GM18868 (cell line): Measurements from ENCODE around the gene ARHGEF33.

Experiments used
- ATAC-seq: cut with Tn5 transposase; IDR thresholded peaks from one replicate; pipeline ENCODE4 v1.9.1; 2021; ENCODE audit warnings: mild to moderate bottlenecking, moderate library complexity; ENCODE audit not compliant: unreplicated experiment

Gene ARHGEF33

DNA sequence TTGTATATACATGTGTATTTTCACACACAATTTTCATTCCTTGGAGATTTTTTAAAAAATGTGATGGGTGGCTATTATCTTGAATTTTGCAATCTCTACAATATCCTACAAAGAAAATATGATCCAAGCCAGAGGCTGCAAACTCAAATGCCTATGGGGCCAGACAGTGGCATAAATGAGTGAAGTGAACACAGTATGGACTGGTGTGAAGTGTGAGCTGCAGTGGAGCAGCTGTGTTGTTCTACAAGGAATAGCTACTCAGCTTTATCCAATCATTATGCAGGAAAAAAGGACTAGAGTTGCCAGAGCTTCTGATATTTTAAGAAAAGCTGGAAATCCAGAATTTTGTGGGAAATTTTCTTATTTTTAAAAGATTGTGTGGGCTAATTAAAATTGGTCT, 62.1 kb downstream of the ARHGEF33 start:
- no peak for ATAC-seq

DNA sequence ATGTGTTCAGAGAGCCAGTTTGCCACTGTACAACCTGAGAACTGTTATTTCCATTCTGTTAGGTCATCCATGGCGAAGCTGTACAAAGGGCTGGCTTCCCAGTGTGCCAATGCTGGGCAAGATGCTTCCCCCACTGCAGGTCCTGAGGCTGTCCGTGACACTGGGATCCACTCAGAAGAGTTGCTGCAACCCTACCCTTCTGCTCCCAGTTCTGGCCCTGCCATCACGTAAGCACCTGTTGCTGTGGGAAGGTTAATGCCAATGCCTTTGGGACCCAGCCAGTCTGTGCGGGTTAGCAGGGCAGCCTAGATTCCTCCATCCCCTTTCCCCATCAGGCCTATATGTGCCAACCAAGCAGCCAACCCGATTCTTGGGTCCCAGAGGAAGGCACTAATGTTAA, 68.3 kb downstream of the ARHGEF33 start:
- no peak for ATAC-seq

DNA sequence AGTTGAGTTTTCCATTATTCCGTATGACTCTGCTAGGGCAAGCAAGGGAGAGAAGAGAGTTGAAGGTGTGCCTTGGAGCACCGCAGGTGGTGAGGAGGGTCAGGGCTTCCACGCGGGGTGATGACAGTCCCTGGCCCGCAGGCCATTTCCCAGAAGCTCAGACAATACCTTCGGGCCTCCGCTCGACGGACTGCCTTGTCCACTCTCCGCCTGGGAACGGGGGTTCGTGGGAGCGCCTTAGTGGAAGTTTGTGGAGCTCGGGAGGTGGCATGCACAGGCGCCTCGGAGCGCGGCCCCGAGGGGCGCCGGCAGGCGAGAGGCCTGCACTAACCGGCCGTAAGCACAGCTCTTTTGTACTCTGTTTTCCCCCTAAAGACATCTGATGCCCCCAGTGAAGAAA, 69.8 kb downstream of the ARHGEF33 start:
- ATAC-seq, result no peak

DNA sequence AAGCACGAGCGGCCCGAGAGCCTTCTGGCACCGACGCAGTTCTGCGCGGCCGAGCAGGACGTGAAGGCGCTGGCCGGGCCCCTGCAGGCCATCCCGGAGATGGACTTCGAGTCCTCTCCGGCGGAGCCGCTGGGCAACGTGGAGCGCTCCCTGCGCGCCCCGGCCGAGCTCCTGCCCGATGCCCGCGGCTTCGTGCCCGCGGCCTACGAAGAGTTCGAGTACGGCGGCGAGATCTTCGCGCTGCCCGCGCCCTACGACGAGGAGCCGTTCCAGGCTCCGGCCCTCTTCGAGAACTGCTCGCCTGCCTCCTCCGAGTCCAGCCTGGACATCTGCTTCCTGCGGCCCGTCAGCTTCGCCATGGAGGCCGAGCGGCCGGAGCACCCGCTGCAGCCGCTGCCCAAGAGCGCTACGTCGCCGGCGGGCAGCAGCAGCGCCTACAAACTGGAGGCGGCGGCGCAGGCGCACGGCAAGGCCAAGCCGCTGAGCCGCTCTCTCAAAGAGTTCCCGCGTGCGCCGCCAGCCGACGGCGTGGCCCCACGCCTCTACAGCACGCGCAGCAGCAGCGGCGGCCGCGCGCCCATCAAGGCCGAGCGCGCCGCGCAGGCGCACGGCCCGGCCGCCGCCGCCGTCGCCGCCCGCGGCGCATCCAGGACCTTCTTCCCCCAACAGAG, 70.4 kb downstream of the ARHGEF33 start:
- ATAC-seq, result peak; percentile 84

DNA sequence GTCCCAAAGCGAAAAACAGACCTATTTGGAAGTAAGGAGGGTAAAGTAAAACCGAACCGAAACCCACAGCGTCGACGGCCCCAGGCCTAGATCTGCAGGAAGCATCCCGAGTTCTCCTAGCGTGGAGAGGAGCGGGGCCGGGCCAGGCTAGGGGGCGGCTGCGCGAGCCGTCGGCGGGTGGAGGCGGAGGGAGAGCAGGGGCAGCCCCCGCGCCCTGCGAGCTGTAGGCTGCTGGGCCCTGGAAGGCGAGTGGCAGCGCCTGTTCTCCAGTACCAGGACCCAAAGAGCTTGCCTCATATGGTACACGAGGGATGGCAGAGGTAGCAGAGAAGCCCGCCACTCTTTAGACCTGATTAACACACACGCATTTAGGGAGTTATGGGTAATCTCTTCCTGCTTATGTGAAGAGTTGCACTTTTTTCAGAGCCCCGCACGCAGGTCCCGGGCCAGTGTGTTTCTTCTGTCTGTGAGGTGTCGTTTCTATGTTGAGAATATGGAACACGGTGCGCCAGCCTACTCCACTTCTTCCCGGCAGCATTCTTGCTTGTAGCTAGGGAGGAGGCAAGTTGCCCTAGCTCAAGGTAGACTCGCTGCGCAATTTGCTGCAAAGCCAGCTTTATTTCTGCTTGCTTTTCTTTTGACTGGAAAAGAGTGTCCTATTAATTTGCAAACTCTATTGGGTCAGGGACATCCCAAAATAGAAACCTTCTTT, 71.1 kb downstream of the ARHGEF33 start:
- ATAC-seq, result no peak

DNA sequence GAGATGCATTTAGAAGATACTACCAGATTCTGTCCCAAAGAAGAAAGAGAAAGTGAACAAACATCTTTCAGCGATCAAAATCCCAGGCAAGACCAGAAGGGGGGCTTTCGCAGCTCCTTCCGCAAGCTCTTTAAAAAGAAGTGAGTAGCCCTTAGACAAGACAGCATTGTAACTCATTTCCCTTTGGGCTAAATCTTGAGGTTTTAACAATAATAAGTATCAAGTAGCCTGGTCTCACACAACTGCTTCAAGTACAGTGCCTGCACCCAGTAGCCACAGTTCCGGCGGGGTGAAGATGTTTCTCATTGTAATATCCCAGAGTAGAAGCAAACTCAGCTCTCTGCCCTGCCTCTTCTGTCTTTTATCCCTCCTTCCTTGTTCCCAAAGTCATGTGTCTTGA, 76.3 kb downstream of the ARHGEF33 start:
- no peak for ATAC-seq

DNA sequence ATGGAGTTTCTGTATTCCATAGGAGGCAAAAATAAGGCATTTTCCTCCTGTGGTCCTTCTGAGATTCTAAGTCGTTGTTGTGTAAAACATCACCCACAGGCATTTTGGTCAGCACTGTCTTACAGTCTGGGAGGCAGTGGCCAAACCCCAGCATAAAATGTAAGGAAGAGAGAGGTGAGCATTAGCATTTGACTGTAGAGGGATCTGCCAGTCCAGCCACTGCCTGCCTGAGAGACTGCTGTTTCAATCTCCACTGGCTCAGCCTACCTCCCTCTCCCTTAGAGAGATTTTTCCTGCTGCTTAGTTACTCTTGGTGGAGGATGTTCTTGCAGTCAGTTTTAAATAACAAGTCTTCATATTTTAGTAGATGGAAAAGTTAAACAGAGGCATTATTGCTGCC, 77.0 kb downstream of the ARHGEF33 start:
- no peak for ATAC-seq

DNA sequence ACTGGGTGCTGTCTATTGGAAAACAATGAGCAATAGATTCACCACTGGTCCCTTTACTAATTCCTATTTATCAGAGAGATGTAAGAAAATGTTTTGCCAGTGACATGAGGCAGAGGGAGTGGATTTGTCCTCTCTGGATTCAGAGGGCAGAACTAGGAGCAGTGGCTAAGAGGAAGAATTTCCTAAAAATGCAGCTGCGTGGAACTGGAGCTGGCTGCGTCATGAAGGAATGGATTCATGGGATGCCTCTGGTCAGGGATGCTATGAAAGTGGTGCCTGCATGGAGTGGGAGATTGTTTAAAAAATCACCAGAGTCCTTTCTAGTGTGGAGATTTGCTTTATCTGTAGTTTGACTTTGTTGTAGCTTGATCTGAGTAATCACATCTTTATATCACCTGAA, 78.3 kb downstream of the ARHGEF33 start:
- no peak for ATAC-seq

DNA sequence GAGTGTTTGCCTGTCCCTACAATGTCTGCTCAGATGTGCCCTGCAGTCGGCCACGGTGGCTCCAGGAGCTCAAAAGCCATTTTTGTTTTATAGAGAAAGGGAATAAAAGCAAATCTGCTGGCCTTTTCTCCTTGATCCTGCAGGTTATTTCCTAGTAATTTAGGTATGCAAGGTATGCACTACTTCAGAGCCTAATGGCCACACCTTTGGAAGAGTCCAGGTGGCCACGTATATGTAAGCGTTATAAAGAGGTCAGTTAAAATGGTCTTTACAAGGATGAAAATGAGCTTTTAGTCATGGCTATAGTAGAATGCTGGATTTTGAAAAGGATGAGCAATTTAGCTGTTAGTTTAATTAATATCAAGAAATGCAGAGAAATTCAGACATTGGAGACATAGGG, 81.7 kb downstream of the ARHGEF33 start:
- ATAC-seq, result no peak

DNA sequence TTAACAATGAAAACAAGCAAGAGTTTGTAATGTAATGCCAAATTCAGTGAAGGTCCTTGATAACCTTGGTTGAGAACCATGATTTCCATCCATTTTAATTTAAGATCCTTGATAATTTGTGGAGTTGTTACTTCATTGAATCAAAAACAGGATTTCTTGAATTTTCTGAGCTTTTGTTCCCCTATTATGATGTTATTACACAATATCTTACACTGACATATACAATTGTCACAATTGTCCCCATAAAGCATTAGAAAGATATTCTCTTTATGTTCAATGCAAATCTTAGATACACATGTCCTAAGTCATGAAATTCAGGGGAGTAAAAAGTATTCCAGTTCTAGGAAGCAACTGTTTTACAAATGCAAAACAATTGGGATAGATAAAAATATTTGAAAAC, 83.6 kb downstream of the ARHGEF33 start:
- no peak for ATAC-seq

DNA sequence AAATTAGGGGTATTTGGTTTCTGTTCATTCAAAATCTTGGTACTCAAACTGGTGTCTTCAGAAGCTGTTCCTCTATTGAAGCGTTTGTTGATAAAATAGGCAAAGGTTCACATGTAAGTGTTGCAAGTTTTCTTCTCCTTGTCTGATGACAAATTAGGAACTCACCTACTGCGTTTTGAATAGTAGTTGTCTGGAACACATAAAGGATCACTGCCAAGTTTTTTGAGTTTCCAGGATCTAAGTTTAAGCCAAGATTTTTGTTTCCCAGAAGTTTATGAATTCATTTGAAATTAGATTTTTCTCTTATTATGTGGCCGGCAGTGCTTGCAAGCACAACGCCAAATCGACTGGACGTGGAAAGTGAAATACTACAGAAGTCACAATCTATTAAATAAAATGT, 85.4 kb downstream of the ARHGEF33 start:
- ATAC-seq, result no peak

DNA sequence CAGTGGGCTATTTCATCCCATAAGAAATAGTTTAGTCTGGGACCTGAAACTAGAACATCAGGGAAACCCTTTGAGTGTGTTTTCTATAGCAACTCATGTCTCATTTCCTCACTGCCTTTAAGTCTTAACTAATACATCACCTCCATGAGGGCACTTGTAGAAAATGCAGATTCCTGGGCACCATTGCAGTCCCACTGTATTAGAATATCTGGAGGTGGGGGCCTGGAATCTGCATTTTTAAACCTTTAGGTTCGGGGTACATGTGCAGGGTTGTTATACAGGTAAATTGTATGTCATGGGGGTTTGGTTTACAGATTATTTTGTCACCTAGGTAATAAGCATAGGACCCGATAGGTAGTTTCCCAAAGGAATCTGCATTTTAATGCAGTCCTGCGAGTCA, 87.4 kb downstream of the ARHGEF33 start:
- ATAC-seq, result no peak

DNA sequence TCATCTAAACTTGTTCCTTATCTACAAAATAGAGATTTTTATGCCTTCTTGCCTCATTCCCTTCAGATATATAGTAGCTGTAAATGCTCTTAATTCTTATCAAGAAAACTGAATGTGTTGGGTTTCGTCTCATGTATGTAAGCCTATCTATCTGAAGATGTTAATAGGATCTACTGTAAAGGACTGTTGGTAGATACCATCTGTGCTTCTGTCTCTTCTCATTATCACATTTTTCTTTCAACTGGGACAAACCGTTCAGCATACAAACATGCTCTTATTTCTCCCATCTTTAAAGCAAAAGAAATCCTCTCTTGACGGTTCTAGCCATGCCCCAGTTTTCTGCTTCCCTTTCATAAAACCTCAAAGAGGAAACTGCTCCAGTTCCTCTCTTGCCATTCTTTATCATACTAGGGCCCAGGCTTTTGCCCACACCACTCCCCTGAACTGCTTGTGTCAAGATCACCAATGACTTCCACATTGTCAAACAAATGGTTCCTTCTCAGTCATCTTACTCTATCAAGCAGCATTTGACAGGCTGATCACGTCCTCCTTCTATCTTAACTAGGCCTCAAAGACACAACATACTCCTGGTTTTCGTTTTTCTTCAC, 88.7 kb downstream of the ARHGEF33 start:
- ATAC-seq, result no peak

DNA sequence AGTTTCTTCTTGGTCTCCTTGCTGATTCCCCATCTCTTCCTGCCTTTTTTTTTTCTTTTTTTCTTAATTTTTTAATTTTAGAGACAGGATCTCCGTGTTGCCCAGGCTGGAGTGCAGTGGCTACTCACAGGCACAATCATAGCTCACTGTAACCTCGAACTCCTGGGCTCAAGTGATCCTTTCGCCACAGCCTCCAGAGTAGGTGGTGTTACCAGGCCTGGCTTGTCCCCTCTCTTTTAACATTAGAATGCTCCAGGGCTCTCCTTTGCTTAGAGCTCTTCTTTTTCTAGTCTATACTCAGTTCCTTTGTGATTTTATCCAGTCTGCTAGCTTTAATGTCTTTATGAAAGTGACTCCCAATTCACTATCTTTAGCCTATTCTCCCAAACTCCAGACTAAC, 89.2 kb downstream of the ARHGEF33 start:
- ATAC-seq, result no peak

DNA sequence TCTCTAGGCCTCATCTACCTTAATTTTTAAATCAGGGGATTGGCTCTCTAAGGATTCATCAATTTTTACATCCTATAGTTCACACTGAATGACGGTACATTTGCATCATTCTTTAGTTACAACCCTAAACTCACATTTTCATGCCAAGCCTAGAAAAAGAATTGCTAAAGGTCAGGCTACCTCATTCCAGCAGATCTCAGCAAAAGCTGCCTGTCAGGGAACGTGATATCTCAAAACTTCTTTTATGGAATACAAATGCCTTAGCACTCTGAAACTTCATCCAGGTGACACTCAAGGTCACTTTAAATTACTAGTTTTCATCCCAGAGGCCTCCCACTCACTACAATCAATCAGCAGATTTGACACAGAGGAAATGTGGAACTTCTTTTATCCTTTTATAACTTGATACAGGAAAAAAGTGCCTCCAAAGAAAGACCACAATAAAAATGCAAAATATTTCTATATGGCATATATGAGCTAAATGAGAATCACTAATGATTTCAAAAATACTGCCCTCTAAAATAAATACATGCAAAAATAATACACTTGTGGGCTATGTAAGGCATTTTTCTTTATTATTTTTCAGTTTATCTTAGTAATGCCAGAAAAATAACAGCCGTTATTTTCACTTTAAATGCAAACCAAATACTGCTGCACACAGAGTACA, 91.5 kb downstream of the ARHGEF33 start:
- ATAC-seq, result no peak

DNA sequence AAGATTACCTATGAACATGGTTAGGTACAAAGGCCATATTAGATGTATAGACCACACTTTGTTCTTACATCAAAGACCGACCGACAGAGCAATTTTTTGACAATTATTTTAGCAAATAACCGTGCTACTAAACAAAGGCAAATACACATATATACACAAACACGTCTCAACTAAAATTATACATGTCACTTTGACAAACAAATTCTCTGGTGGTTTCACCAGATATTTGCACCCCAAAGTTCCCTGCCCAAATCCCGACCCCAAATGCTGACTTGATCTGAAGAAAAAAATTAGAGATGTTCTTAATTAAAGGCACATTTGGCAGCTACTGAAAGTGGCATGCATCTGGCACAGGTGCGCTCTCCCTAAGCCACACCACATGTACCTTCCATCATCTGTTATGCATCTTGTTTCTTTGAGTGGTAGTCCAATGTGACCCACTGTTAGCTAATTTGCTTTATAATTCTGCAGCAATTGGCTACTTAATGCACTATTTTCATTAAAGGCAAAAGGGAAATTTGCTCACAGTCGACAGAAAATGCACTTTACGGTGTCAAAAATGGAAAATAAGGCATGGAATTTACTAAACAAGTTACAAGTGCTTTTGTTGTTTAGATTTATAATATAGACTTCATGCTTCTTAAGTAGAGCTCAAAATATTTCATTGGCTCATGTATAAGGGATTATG, 92.1 kb downstream of the ARHGEF33 start:
- ATAC-seq, result no peak

DNA sequence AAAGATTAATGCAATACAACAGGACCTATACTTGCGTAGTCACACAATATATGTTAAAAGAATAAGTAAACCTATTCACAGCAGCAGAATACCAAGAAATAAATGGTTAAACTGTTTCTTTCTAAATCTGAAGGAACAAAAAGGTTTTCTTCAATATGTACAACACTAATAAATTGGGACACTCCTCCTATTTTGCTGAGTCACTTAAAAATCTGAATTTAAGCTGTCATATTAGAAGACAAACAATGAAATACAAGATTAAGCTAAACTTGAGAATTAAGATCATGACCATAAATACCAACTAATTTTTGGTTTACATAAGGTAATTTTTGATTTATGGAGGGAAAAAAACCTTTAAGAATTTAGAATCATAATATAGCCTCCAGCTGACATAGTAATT, 92.8 kb downstream of the ARHGEF33 start:
- ATAC-seq, result no peak

DNA sequence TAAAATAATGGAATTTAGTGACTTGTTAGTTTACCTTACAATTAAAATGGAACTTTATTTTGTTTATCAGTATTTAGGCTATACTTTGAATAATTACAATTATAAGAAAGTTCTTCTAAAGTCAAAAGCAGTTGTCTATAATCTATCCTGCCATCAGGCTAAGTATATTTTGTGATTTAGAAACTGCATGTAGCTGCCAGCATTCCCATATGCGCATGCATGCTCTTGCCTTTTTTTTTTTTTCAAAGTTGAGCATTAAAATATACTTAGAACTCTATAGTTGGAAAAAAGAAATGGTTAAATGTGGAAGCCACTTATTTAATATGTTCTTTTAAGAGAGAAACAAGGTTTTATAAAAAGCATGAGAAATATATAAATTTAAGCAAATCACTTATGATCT, 99.0 kb downstream of the ARHGEF33 start:
- no peak for ATAC-seq

DNA sequence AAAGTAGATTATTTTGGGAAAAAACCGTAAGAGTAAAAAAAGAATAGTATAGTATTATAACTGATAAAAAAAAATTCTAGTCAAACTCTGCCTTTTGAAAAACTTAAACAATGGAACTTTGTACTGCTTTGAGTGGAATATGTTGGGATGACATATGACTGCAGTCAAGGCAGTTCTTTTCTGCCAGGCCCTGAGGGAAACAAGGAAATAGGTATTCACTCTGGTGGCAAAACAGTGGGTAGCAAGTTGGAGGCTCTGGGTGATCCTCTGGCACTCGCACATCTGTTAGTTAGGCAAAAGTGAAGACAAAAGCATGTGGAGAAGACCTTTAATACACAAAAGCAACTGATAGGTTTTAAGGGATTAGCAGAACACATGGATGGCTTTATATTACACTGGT, 102.2 kb downstream of the ARHGEF33 start:
- no peak for ATAC-seq

DNA sequence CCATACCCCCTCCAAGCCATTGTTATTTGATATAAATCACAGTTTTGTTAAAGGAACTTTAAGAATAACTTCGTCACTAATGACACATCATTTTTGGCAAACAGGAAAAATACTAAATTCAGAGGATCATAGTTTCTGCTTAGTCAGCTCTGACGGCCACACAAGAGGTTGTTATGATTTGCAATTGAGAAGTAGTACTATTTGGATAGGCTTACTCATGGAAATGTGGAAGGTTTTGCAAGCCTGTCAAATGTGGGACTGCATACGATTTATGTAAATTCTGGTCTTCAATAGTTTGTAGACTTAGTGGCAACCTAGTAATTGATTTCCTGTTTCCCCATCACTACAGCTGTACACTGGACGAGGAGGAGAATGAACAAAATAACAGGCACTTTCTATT, 108.1 kb downstream of the ARHGEF33 start:
- no peak for ATAC-seq

DNA sequence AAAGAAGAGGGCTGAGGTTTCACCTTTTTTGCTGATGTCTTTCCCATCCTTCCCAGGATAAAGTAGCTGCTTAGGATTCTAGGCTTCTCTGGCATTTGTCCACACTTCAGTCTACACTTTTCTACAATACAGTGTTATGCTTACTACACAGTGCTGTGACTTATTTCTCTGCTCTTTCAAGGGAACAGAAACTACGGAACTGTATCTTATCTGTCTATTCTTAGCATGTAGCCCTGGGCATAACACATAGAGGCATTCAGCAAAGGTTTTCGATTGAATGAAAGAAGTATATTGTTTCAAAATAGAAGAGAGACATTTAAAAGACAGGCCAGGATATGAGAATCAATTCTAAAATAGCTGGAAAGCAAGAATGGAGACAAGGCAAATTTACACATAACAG, 110.9 kb downstream of the ARHGEF33 start:
- no peak for ATAC-seq
